ENCODE data around the gene CRABP1.

DNA sequence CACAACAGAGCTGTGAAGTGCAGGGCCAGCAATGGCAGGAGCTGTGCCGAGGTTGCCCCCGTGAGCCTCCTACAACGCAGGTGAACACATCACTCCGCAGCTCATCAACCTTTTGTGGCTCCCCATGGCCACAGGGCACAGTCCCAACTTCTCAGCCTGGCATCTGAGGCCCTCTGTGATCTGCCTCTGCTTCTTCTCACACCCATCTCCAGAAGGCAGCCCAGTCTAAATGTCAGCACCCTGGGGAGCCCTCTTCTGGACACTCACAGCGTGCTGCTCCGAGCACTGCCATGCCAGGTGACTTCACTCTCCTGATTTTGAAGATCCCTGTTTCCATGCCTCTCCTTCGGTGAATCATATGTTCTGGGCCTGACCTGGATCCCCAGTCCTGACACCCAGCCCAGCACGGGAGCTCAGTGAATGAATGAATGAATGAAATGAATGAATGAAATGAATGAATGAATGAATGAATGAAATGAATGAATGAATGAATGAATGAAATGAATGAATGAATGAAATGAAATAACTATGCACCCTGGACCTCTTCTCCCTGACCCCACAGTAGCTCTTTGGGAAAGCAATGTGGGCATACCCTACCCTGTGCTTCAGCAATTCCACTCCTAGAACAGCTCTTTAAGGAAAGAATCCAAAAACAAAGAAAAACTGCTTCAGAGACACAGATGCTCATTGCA lies 22.9 kb upstream of the CRABP1 start:
- TF ChIP-seq POLR2A (IDR thresholded peaks at IDR 0.05; ENCODE audit: low read length) (no peak), GATA1 (IDR thresholded peaks at IDR 0.05; ENCODE audit: low read depth, low read length) (no peak)

All from erythroblast (primary cell).